Caki2 (cell line): ENCODE results near the gene TLE7. TPM values are rescaled to one million over a fixed set of nuclear protein-coding genes. Genes with fewer than 3 reads are reported as not detected.

Experiments
- DNase-seq: peaks from one replicate; pipeline ENCODE4 v3.0.0-alpha.2; 2015; ENCODE audit warnings: low read depth
- in situ Hi-C: cut with HindIII; loops from 2 replicates; pipeline ENCODE4 v1.10.0; 2016; ENCODE audit warnings: low sequenced_read_pairs, low pct_unique_long_range_greater_than_20kb, mixed read lengths
- total RNA-seq: library from RNA; depleted of rRNA; stranded (reverse); fragments of >200 nt; shearing (Covaris generic); gene quantifications from 2 replicates; pipeline ENCODE4 v1.2.3, GENCODE V29; 2014; ENCODE audit warnings: low replicate concordance

The TLE7 gene
- total RNA-seq, 1 experiment from 2014 or later: not detected

GRCh38 chr16:71459510-71459909 is 17.7 kb upstream of the TLE7 start:
- in situ Hi-C loops: no loop called here
- no peak for DNase-seq

- in situ Hi-C loops: no loop called here
- DNase-seq: no peak
Measured at GRCh38 chr16:71456801-71457200, 14.9 kb upstream of the TLE7 start.

GRCh38 chr16:71453036-71453435 is 11.2 kb upstream of the TLE7 start:
- DNase-seq: no peak
- in situ Hi-C loops: no loop called here

- DNase-seq: no peak
- in situ Hi-C loops: no loop called here
Measured at GRCh38 chr16:71449020-71449419, 7.2 kb upstream of the TLE7 start.

- in situ Hi-C loops: no loop called here
- peak; percentile 9 for DNase-seq
Measured at GRCh38 chr16:71448274-71448866, 6.5 kb upstream of the TLE7 start.

- no peak for DNase-seq
- in situ Hi-C loops: no loop called here
Measured at GRCh38 chr16:71443714-71444113, 1.9 kb upstream of the TLE7 start.

GRCh38 chr16:71441348-71442050 is 355 bp downstream of the TLE7 start:
- in situ Hi-C loops: no loop called here
- no peak for DNase-seq

GRCh38 chr16:71440669-71441347 is 1.0 kb downstream of the TLE7 start:
- in situ Hi-C loops: no loop called here

GRCh38 chr16:71439523-71439922 is 2.3 kb downstream of the TLE7 start:
- in situ Hi-C loops: no loop called here
- peak; percentile 14 for DNase-seq

More at GRCh38 chr16:71440669-71441347, 1.0 kb downstream of the TLE7 start:
- no peak for DNase-seq

- in situ Hi-C loops: no loop called here
- DNase-seq: no peak
Measured at GRCh38 chr16:71436473-71436872, 5.4 kb downstream of the TLE7 start.

GRCh38 chr16:71432906-71433305 is 8.9 kb downstream of the TLE7 start:
- no peak for DNase-seq
- in situ Hi-C loops: no loop called here

GRCh38 chr16:71431991-71432390 is 9.9 kb downstream of the TLE7 start:
- DNase-seq: no peak
- in situ Hi-C loops: no loop called here

GRCh38 chr16:71431176-71431575 is 10.7 kb downstream of the TLE7 start:
- in situ Hi-C loops: no loop called here
- DNase-seq: no peak

- in situ Hi-C loops: no loop called here
- no peak for DNase-seq
Measured at GRCh38 chr16:71430744-71431143, 11.1 kb downstream of the TLE7 start.

GRCh38 chr16:71429581-71429980 is 12.3 kb downstream of the TLE7 start:
- in situ Hi-C loops: no loop called here
- no peak for DNase-seq

GRCh38 chr16:71428883-71429282 is 13.0 kb downstream of the TLE7 start:
- DNase-seq: no peak

GRCh38 chr16:71428385-71428784 is 13.5 kb downstream of the TLE7 start:
- DNase-seq: no peak
- in situ Hi-C loops: no loop called here

More at GRCh38 chr16:71428883-71429282, 13.0 kb downstream of the TLE7 start:
- in situ Hi-C loops: no loop called here

- no peak for DNase-seq
- in situ Hi-C loops: no loop called here
Measured at GRCh38 chr16:71426880-71427615, 14.8 kb downstream of the TLE7 start.
